ENCODE data around the gene RNF150. TPM values are rescaled to one million over a fixed set of nuclear protein-coding genes. Genes with fewer than 3 reads are reported as not detected.

RNF150 gene
- total RNA-seq, 1 experiment from 2014 or later, result 1.3 TPM

GRCh38 chr4:140841186-140841585 lies 292.1 kb downstream of the RNF150 start:
- Histone ChIP-seq H3K36me3 (ENCODE audit: control insufficient read depth, insufficient read depth, low read length) (no peaks in the 10 kb centered on the region), H3K9me3 (ENCODE audit: control insufficient read depth, insufficient read depth, low read depth, low read length) (no peaks in the 10 kb centered on the region), H3K4me1 (ENCODE audit: control insufficient read depth, insufficient read depth, low read length) (no peaks in the 10 kb centered on the region), H3K27ac (ENCODE audit: low read length) (no peak overlapping the region), H3K4me3 (ENCODE audit: low read depth in 2 of 2, low read length in 2 of 2) (no peak overlapping the region), H3K27me3 (ENCODE audit: control insufficient read depth, insufficient read depth, low read length) (no peaks in the 10 kb centered on the region)
- intact Hi-C loops (cut with micrococcal nuclease; ENCODE audit: unreplicated experiment), result no loop called here
- BruUV-seq (replicated peaks), result no TSS peak
- in situ Hi-C loops (cut with HindIII; ENCODE audit: low pct_unique_long_range_greater_than_20kb, low sequenced_read_pairs), result no loop called here
- CTCF ChIA-PET, result no interaction called here
- POLR2A ChIA-PET, result no interaction called here
- ATAC-seq, result no peak
- no peak for DNase-seq (ENCODE audit: low read depth, low spot score)
- TF ChIP-seq TCF7L2 (IDR thresholded peaks at IDR 0.05; ENCODE audit: low read depth, low read length) (no peak), REST (IDR thresholded peaks at IDR 0.05; ENCODE audit: insufficient read depth in 1 of 2, low read depth in 2 of 2, low read length in 1 of 2) (no peak), CTCF (IDR thresholded peaks at IDR 0.05) (no peak), POLR2AphosphoS5 (IDR thresholded peaks at IDR 0.05; ENCODE audit: low read depth, low read length) (no peak), SIN3A (IDR thresholded peaks at IDR 0.05; ENCODE audit: borderline replicate concordance, insufficient read depth, low read depth, low read length) (no peak)

- H3K4me3 ChIP-seq (ENCODE audit: low read depth in 2 of 2, low read length in 2 of 2), result no peak overlapping the region
- intact Hi-C loops (cut with micrococcal nuclease; ENCODE audit: unreplicated experiment) (no loop called here), in situ Hi-C loops (cut with HindIII; ENCODE audit: low pct_unique_long_range_greater_than_20kb, low sequenced_read_pairs) (no loop called here)
- H3K27me3 ChIP-seq (ENCODE audit: control insufficient read depth, insufficient read depth, low read length), result no peaks in the 10 kb centered on the region
- ATAC-seq, result no peak
- H3K9me3 ChIP-seq (ENCODE audit: control insufficient read depth, insufficient read depth, low read depth, low read length), result no peaks in the 10 kb centered on the region
- H3K36me3 ChIP-seq (ENCODE audit: control insufficient read depth, insufficient read depth, low read length), result no peaks in the 10 kb centered on the region
- BruUV-seq (replicated peaks), result no TSS peak
- H3K4me1 ChIP-seq (ENCODE audit: control insufficient read depth, insufficient read depth, low read length), result no peaks in the 10 kb centered on the region
- POLR2A ChIA-PET, result no interaction called here
- DNase-seq (ENCODE audit: low read depth, low spot score), result no peak
- CTCF ChIA-PET, result no interaction called here
- H3K27ac ChIP-seq (ENCODE audit: low read length), result no peak overlapping the region
- TF ChIP-seq POLR2AphosphoS5 (IDR thresholded peaks at IDR 0.05; ENCODE audit: low read depth, low read length) (no peak), CTCF (IDR thresholded peaks at IDR 0.05) (no peak), TCF7L2 (IDR thresholded peaks at IDR 0.05; ENCODE audit: low read depth, low read length) (no peak), REST (IDR thresholded peaks at IDR 0.05; ENCODE audit: insufficient read depth in 1 of 2, low read depth in 2 of 2, low read length in 1 of 2) (no peak), SIN3A (IDR thresholded peaks at IDR 0.05; ENCODE audit: borderline replicate concordance, insufficient read depth, low read depth, low read length) (no peak)
Observed at GRCh38 chr4:140839888-140840790, 293.1 kb downstream of the RNF150 start.
